ENCODE data around the gene HEG1. TPM values are rescaled to one million over a fixed set of nuclear protein-coding genes. Genes with fewer than 3 reads are reported as not detected.
A peak's percentile ranks its signal among the peaks of the same experiment; 100 is the strongest.

HEG1 gene
- polyA plus RNA-seq, 3 donors = 0.28 to 4.2 (median 0.69) TPM

DNA sequence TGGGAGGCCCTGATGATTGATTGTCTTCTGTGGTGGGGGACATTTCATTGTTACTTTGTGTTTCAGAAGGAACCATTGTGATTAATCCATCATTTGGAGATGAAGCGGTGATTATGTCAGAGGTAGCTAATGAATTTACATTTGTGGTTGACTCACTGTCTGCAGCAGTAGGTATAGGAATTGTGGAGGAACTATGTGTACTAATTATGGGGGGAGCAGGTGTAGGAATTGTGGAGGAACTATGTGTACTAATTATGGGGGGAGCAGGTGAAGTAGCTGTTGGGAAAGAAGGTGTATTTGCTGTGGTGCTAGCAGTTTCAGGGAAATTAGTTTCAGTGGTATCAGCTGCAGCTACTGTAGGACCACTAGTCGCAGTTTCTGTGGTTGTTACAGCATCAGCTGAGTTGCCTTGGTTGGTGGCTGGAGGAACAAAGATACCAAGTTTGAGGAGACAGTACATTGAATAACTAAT is 128.2 kb downstream of the HEG1 start:
- Histone ChIP-seq H3K27ac (ENCODE audit: low read depth in 1 of 2, low read length in 2 of 2) (no peak overlapping the region), H3K9ac (ENCODE audit: insufficient read depth, low read length, poor library complexity, severe bottlenecking) (no peak overlapping the region), H3K4me2 (replicated peaks; ENCODE audit: extremely low read depth, low read length, poor library complexity, severe bottlenecking) (no peak overlapping the region), H4K20me1 (ENCODE audit: insufficient read depth, low read length) (no peaks in the 10 kb centered on the region), H3K36me3 (replicated peaks in 1 of 2; ENCODE audit: control insufficient read depth in 1 of 2, insufficient read depth in 2 of 2, low read length in 2 of 2) (no peaks in the 10 kb centered on the region), H3K4me3 (replicated peaks in 1 of 3; ENCODE audit: low read depth in 2 of 3, low read length in 3 of 3) (no peak overlapping the region), H2AFZ (ENCODE audit: insufficient read depth, low read depth, low read length, poor library complexity, severe bottlenecking) (no peak overlapping the region), H3K79me2 (ENCODE audit: insufficient read depth, low read length) (no peaks in the 10 kb centered on the region), H3K27me3 (ENCODE audit: control insufficient read depth in 2 of 2, insufficient read depth in 2 of 2, low read length in 2 of 2) (no peaks in the 10 kb centered on the region), H3K9me3 (replicated peaks in 1 of 2; ENCODE audit: control insufficient read depth in 1 of 2, insufficient read depth in 1 of 2, low read length in 2 of 2) (no peaks in the 10 kb centered on the region), H3K4me1 (ENCODE audit: control insufficient read depth in 1 of 2, insufficient read depth in 2 of 2, low read length in 2 of 2) (peaks cover 15 to 18% of the 10 kb centered on the region in 2 donors)
- Mint-ChIP-seq H3K4me1 (peaks cover 15% of the 10 kb centered on the region), H3K36me3 (no peaks in the 10 kb centered on the region), H3K9me3 (peaks cover 0 to 2% (median 0%) of the 10 kb centered on the region in 7 donors), H3K27me3 (ENCODE audit: low read depth in 3 of 3) (peaks cover 2 to 3% (median 2%) of the 10 kb centered on the region in 3 donors), H3K27ac (no peak overlapping the region), H3K4me3 (no peak overlapping the region)
- DNase-seq = no peak
- 91% methylated on average over 1 of the region's 2 CpGs for WGBS (ENCODE audit: insufficient coverage)
- intact Hi-C loops (cut with micrococcal nuclease) = loop anchor here (5.0 to 10.0 kb wide), 2 partner anchors 507 to 510 kb away; no protein-coding TSS in a partner anchor
- TF ChIP-seq, protein P1, sequence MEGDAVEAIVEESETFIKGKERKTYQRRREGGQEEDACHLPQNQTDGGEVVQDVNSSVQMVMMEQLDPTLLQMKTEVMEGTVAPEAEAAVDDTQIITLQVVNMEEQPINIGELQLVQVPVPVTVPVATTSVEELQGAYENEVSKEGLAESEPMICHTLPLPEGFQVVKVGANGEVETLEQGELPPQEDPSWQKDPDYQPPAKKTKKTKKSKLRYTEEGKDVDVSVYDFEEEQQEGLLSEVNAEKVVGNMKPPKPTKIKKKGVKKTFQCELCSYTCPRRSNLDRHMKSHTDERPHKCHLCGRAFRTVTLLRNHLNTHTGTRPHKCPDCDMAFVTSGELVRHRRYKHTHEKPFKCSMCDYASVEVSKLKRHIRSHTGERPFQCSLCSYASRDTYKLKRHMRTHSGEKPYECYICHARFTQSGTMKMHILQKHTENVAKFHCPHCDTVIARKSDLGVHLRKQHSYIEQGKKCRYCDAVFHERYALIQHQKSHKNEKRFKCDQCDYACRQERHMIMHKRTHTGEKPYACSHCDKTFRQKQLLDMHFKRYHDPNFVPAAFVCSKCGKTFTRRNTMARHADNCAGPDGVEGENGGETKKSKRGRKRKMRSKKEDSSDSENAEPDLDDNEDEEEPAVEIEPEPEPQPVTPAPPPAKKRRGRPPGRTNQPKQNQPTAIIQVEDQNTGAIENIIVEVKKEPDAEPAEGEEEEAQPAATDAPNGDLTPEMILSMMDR (IDR thresholded peaks at IDR 0.05) = no peak

DNA sequence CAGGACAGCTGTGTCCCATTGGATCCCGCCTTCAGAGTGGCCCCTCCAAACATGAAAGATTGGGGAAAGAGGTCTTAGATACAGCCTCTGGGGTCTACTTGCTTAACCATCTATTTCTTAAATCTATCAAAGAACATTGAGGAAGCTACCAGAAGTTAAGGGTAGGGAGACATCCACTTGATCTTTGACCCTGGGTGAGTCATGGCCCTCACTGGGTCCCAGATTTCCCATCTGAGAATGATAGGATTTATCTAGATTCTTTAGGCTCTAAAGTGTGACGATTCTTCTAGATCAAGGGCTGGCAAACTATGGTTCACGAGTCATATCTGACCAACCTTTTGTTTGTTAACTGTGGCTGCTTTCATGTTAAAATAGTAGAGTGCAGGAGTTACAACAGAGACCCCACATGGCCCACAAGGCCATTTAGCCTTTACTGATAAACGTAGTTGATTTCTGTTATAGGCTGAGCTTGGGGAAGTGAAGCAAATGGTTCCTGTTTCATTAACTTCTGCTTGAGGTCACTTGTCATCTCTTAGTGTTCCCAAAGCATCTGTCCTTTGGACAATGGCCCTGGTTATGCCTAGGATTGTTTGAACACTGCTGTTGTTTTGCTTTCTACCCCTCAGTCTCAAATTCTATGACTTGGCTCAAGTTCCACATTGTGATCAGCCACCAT is 129.2 kb downstream of the HEG1 start:
- H3K27ac Mint-ChIP-seq = peak overlapping the region; percentile 25 to 76 (median 63)
- no peaks in the 10 kb centered on the region for H3K36me3 ChIP-seq (replicated peaks in 1 of 2; ENCODE audit: control insufficient read depth in 1 of 2, insufficient read depth in 2 of 2, low read length in 2 of 2)
- intact Hi-C loops (cut with micrococcal nuclease) = loop anchor here (5.0 to 10.0 kb wide), 2 partner anchors 508 to 511 kb away; no protein-coding TSS in a partner anchor

More for the DNA sequence above, 129.2 kb downstream of the HEG1 start:
- Histone ChIP-seq H3K4me1 (ENCODE audit: control insufficient read depth in 1 of 2, insufficient read depth in 2 of 2, low read length in 2 of 2) (peaks cover 15 to 18% of the 10 kb centered on the region in 2 donors), H3K9me3 (replicated peaks in 1 of 2; ENCODE audit: control insufficient read depth in 1 of 2, insufficient read depth in 1 of 2, low read length in 2 of 2) (no peaks in the 10 kb centered on the region), H3K79me2 (ENCODE audit: insufficient read depth, low read length) (no peaks in the 10 kb centered on the region), H3K27ac (ENCODE audit: low read depth in 1 of 2, low read length in 2 of 2) (peak overlapping the region in 1 of 2 donors; percentile 42), H3K4me3 (replicated peaks in 1 of 3; ENCODE audit: low read depth in 2 of 3, low read length in 3 of 3) (no peak overlapping the region), H3K27me3 (ENCODE audit: control insufficient read depth in 2 of 2, insufficient read depth in 2 of 2, low read length in 2 of 2) (no peaks in the 10 kb centered on the region), H2AFZ (ENCODE audit: insufficient read depth, low read depth, low read length, poor library complexity, severe bottlenecking) (peak overlapping the region; percentile 45), H3K4me2 (replicated peaks; ENCODE audit: extremely low read depth, low read length, poor library complexity, severe bottlenecking) (no peak overlapping the region), H3K9ac (ENCODE audit: insufficient read depth, low read length, poor library complexity, severe bottlenecking) (no peak overlapping the region), H4K20me1 (ENCODE audit: insufficient read depth, low read length) (no peaks in the 10 kb centered on the region)
- Mint-ChIP-seq H3K4me3 (no peak overlapping the region), H3K4me1 (peaks cover 14% of the 10 kb centered on the region), H3K9me3 (peaks cover 0 to 2% (median 0%) of the 10 kb centered on the region in 7 donors), H3K36me3 (no peaks in the 10 kb centered on the region), H3K27me3 (ENCODE audit: low read depth in 3 of 3) (peaks cover 0 to 3% (median 2%) of the 10 kb centered on the region in 3 donors)
- no CpG with 5 or more reads among the region's 4 CpGs for WGBS (ENCODE audit: insufficient coverage)
- TF ChIP-seq, protein P1 (IDR thresholded peaks at IDR 0.05) = no peak
- peak; percentile 25 to 40 (median 36) for DNase-seq

All from CD14-positive monocyte (primary cell).